VCaP (cell line): Measurements from ENCODE around the gene PTPA.

Source experiments
- H3K27ac ChIP-seq: fragments of 450-650 bp; 2 replicates; pipeline ENCODE4 v1.5.1; 2017
- TF ChIP-seq, protein P1 (sequence below): fragments of 450-650 bp; conservative IDR thresholded peaks from 2 replicates; pipeline ENCODE4 v1.5.1; 2017; ENCODE audit warnings: mild to moderate bottlenecking, moderate library complexity

PTPA gene

DNA sequence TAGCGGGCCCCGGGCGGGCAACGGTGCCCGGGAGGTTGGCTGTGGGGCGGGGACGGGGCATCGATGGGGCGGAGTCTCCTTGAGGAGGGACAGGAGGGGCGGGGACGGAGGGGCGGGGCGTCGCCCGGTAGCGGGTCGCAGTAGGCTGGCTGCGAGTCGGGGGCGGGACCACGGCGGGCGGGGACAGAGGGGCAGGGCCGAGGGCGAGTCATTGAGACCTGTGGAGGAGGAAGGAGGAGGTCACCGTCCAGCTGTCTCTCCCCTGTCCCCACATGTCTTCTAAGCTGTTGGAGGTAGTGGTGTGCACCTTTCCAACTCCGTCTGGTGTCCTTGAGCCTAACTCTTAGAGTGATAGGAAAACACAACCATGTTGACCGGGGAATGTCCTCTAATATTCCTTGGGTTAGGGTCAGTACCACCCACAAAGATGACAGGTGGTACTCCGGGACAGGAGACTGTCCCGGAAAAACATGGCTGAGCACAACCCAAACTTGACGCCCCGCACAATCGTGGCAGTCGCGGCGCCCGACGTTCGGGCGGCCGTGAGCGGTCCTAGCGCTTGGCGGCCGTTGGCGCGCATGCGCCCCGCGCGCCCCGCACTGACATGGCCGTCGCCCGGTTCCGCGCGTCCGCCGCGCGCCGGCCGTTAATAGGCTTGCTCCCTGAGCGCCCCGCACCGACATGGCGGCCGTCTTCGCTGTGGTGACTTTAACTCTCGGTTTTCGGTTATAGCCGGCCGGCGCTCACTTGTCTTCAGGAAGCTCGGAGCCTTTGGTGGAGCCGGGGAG is at the start of gene PTPA, which contains the start of gene CRAT:
PTPA (plus strand) TSS at position 676 of the 788 bp plus-strand sequence. CDS start 186 bp downstream, outside the sequence.
CRAT (minus strand) TSS at position 54 of the 788 bp plus-strand sequence. CDS start 284 bp downstream, outside the sequence.
- TF ChIP-seq, protein P1, sequence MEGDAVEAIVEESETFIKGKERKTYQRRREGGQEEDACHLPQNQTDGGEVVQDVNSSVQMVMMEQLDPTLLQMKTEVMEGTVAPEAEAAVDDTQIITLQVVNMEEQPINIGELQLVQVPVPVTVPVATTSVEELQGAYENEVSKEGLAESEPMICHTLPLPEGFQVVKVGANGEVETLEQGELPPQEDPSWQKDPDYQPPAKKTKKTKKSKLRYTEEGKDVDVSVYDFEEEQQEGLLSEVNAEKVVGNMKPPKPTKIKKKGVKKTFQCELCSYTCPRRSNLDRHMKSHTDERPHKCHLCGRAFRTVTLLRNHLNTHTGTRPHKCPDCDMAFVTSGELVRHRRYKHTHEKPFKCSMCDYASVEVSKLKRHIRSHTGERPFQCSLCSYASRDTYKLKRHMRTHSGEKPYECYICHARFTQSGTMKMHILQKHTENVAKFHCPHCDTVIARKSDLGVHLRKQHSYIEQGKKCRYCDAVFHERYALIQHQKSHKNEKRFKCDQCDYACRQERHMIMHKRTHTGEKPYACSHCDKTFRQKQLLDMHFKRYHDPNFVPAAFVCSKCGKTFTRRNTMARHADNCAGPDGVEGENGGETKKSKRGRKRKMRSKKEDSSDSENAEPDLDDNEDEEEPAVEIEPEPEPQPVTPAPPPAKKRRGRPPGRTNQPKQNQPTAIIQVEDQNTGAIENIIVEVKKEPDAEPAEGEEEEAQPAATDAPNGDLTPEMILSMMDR: no peak
- peak within 1 kb of the TSS; percentile 98 for H3K27ac ChIP-seq

DNA sequence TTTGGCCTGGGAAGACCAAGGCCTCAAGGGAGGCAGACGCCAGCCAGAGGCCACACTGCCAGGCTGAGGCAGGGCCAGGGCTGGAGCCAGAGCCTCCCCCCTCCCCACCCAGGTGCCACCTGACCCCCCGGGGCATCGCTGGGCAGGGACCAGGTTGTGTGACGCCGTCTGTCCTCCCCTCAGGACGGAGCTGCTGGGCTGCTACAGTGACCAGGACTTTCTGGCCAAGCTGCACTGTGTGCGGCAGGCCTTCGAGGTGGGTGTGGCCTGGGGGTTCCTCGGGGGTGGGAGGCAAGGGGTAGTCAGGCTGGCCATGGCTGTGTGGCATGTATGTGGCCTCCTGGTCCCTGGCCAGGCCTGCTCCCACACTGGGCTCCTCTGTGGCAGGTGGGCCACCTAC is 48.2 kb upstream of the PTPA start:
- TF ChIP-seq, protein P1: no peak
- no peak overlapping the region for H3K27ac ChIP-seq

GRCh38 chr9:129064499-129064908 is 46.7 kb upstream of the PTPA start:
- TF ChIP-seq, protein P1: no peak
- H3K27ac ChIP-seq: no peak overlapping the region

DNA sequence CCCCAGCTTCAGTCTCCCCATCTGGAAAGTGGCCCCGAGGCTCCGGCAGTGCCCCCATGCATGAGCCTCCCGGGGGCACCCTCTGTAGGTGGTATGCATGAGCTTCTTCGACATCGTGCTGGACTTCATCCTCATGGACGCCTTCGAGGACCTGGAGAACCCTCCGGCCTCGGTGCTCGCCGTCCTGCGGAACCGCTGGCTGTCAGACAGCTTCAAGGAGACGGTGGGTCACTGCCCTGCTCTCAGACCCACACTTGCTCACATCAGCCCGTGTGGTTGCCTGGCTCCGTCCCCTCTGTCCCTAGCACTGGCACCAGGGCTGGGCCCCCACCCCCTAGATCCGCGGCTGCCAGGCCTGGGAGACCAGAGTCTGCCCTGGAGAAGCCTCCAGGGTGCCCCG is 43.1 kb upstream of the PTPA start:
- TF ChIP-seq, protein P1: no peak
- H3K27ac ChIP-seq: no peak overlapping the region

DNA sequence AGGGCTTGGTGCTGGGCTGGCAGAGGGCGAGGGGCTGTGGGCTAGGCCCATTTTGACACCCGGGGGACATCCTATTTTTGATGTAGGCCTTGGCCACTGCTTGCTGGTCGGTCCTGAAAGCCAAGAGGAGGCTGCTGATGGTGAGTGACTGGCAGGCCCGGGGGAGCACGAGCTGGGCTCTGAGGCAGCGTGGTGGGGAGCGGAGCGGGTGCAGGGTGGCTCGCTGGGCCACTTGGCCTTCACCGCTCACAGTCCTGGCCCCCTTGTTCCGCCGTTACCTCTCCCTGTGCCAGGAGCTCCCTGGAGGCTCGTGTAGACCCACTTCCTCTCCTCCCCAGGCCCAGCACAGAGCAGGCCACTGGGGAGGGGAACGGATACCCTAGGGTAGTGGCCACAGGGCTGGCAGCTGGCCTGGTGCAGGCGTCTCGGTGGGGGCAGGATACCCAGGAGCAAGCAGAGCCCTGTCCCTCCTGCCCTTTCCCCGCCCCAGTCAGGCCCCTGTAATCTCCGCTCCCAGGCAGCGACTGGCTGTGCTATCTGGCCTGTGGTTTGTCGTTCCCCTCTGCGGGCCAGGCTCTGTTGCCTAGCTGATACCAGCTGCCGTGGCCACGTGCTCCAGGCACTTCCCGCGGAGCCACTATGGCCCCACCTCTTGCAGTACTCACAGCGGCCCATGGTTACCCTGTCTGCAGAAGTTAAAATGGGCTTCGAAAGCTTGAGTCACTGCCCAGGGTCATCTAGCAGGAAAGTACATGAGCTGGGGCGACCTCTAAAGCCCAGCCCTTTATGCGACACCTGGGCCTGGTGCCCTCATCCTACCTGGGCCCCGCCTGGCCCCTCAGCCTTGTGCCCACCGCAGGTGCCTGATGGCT is 42.0 kb upstream of the PTPA start:
- TF ChIP-seq, protein P1: no peak
- H3K27ac ChIP-seq: no peak overlapping the region

- TF ChIP-seq, protein P1: no peak
- no peak overlapping the region for H3K27ac ChIP-seq
Measured at GRCh38 chr9:129069862-129070641, 41.2 kb upstream of the PTPA start.
